H7 (cell line): ENCODE measurements around the gene GP1BB. TPM values are rescaled to one million over a fixed set of nuclear protein-coding genes. Genes with fewer than 3 reads are reported as not detected.

ENCODE experiments used
- DNase-seq: peaks from one replicate; pipeline ENCODE4 v3.0.0; 2012
- H3K27me3 ChIP-seq: 2 replicates; pipeline ENCODE4 v1.6.0; 2011; ENCODE audit warnings: mild to moderate bottlenecking, low read length; ENCODE audit not compliant: control insufficient read depth, insufficient read depth
- H3K36me3 ChIP-seq: replicated peaks from 2 replicates; pipeline ENCODE4 v1.5.1; 2011; ENCODE audit warnings: low read length; ENCODE audit not compliant: control insufficient read depth, insufficient read depth
- H3K4me3 ChIP-seq: 2 replicates; pipeline ENCODE4 v1.5.1; 2011; ENCODE audit warnings: low read depth, mild to moderate bottlenecking, control low read depth, low read length, moderate library complexity; ENCODE audit not compliant: insufficient read depth
- total RNA-seq: library from RNA; depleted of rRNA; stranded (reverse); fragments of >200 nt; shearing (Covaris generic); gene quantifications from 2 replicates; pipeline ENCODE4 v1.2.3, GENCODE V29; 2014

Gene GP1BB
- total RNA-seq, 1 experiment from 2014 or later, result 3.7 TPM

- peak overlapping the region; percentile 23 for H3K4me3 ChIP-seq
- H3K36me3 ChIP-seq, result no peaks in the 10 kb centered on the region
- H3K27me3 ChIP-seq, result peaks cover 77% of the 10 kb centered on the region
- peak; percentile 88 for DNase-seq
These were observed 32.5 kb downstream of the GP1BB start for GRCh38 chr22:19755722-19756287.

DNA sequence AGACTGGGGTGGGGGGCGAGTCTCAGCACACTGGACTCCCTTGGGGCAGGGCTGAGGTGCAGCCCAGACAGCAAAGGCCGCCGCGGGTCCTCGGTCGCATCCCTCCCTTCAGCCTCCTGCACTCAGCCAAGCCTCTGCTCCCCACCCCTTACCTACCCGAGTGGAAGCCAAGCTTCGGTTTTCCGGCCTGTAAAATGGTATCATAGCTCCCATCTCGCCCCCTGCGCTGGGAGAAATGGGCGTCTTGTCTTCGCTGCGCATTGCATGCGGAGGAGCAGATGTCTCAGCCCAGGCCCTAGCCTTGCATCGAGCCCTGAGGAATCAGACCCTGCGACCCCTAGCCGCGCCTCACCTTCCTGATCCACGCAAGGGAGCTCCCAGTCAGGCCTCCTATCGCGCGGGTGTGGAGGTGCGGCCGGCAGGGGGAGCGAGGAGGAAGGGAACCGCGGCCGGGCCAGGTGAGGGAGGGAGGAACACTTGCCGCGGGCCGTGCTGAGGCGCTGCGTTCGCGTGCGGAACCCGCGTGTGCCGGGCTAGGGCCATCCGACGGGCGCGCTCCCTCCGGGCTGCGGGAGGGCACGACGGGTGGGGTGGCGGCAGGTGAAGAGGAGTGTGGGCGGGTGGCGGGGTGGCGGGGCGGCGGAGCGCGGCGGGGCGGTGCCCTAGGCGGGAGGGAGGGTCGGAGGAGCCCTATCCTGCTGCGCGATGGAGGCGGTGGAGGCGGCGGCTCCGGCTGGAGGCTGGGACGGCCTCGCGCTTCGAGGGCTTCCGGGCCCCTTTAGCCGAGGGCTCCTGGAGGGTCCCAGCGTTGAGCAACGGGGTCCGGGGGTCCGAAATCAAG lies 33.2 kb downstream of the GP1BB start:
- Histone ChIP-seq H3K4me3 (peak overlapping the region; percentile 28), H3K36me3 (no peaks in the 10 kb centered on the region), H3K27me3 (peaks cover 83% of the 10 kb centered on the region)
- peak; percentile 94 for DNase-seq

GRCh38 chr22:19757140-19757984 lies 34.0 kb downstream of the GP1BB start:
- H3K27me3 ChIP-seq, result peaks cover 92% of the 10 kb centered on the region
- H3K36me3 ChIP-seq, result no peaks in the 10 kb centered on the region
- peak overlapping the region; percentile 28 for H3K4me3 ChIP-seq
- DNase-seq, result peak; percentile 90

DNA sequence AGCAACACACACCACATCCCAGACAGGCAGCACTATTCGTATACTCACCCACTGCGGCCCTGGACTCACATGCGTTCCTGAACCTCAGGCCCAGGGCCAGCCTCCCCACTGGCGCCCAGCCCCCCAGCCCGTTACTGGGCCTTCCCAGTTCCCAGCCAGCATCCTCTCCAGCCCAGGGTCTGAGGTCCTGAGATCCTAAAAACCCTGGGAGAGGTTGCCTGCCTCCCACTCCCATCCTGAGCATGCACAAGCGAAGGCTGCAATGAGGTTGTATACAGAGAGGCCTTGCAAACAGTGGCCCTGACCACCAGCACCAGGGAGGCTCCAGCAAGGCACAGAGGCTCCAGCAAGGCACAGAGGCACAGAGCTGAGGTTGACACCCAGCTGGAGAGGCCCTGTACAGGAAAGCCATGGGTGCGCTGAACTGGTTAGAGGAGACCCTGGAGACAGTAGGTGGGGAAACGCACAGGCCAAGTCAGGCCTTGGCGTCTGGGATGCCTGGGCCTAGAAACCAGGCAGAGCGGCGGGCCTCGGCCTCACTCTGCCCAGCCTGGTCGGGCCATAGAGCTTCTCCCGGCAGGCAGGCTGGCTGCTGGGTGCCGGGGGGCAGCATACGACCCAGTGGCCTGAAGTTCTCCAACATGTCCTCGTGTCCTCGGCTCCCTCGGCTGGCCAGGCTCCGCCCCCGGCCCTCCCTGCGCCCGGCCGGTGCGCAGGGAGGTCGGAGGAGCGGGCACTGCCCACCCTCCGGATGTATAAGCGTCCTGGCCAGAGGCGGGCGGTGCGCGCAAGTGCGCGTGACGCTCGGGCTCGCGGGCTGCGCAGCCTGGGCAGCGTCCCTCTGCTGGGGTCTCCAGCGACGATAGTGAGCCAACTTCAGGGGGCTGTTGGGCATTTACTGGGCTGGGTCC lies 34.9 kb downstream of the GP1BB start:
- H3K27me3 ChIP-seq, result peaks cover 96% of the 10 kb centered on the region
- DNase-seq, result peak; percentile 83
- no peak overlapping the region for H3K4me3 ChIP-seq
- no peaks in the 10 kb centered on the region for H3K36me3 ChIP-seq

DNA sequence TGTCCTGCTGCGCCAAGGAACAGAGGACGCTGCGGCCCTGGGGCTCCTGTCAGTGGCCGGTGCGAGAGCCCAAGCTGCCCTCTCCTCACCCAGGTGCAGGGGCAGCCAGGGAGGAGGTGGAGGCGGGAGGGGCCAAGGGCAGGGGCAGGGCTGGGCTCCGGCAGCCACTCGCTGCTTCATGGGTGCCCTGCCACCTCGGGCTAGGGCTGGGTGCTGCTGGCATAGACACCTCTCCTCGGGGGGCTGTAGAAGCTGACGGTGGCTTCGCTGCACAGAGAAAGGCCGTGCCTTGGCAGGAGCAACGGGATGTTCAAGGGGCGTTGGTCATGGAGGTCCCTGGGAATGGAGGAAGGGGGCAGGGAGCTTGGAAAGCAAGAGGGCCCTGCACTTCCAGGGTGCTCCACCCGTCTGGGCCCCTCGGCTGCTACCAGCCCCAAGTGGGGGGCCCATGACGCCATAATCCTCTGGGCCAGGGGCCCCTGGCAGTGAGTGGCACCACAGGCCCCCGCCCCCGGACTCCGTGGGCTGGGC lies 35.6 kb downstream of the GP1BB start:
- Histone ChIP-seq H3K4me3 (no peak overlapping the region), H3K27me3 (peaks cover 96% of the 10 kb centered on the region), H3K36me3 (no peaks in the 10 kb centered on the region)
- peak; percentile 83 for DNase-seq

- DNase-seq, result peak; percentile 83
- Histone ChIP-seq H3K36me3 (no peaks in the 10 kb centered on the region), H3K4me3 (no peak overlapping the region), H3K27me3 (peaks cover 96% of the 10 kb centered on the region)
These were observed 36.2 kb downstream of the GP1BB start for GRCh38 chr22:19759427-19760057.

GRCh38 chr22:19760058-19760950 lies 37.0 kb downstream of the GP1BB start, which contains the start of gene TBX1:
TBX1 (plus strand) TSS chr22:19760778; CDS start chr22:19760844, 66 bp downstream.
- no peaks in the 10 kb centered on the region for H3K36me3 ChIP-seq
- peak; percentile 89 for DNase-seq
- H3K27me3 ChIP-seq, result peaks cover 96% of the 10 kb centered on the region
- peak within 1 kb of the TSS; percentile 42 for H3K4me3 ChIP-seq

- peaks cover 95% of the 10 kb centered on the region for H3K27me3 ChIP-seq
These were observed 37.8 kb downstream of the GP1BB start for GRCh38 chr22:19760951-19761724.

GRCh38 chr22:19761725-19762567 lies 38.6 kb downstream of the GP1BB start:
- Histone ChIP-seq H3K27me3 (peaks cover 95% of the 10 kb centered on the region), H3K4me3 (peak overlapping the region; percentile 28; the same call in 1 of the 2 replicates), H3K36me3 (no peaks in the 10 kb centered on the region)
- DNase-seq, result peak; percentile 82

More at GRCh38 chr22:19760951-19761724, 37.8 kb downstream of the GP1BB start:
- peak overlapping the region; percentile 42 for H3K4me3 ChIP-seq
- peak; percentile 89 for DNase-seq
- H3K36me3 ChIP-seq, result no peaks in the 10 kb centered on the region

DNA sequence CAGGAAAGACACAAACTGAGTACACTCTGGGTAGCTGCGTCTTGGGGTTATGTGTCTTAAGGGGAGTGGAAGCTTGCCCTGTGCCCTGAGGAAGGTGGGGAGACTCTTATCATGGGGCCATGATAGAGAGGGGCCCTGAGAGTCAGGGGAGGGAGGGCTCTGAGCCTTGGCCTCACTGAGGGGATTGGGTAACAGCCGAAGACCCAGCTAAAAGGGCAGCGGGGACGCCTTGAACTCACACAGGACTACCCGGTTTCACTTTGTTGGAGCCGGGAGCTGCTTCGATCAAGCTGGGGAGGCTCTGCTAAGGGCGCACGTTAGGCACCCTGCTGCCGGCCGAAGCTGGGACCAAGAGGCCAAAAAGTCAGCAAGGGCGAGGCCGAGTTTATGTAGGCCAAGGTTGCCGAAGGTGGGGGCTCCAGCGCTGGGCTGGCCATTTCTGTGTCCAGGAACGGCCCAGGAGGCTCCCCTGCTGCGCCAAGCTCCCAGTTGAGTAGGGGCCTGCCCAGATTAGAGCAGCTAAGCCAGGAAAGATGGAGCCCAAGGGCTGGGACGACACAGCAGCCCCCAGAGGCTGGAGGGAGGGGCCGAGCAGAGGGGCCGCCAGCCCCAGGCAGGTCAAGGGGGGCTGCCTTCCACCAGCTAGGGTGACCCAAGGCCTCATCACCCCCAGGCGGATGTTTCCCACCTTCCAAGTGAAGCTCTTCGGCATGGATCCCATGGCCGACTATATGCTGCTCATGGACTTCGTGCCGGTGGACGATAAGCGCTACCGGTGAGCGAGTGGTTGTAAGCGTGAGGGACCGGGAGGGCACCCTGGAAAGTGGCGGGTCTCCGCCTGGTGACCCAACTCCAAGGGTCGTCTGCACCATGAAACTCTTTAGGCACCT lies 39.5 kb downstream of the GP1BB start:
- DNase-seq, result no peak
- Histone ChIP-seq H3K27me3 (peaks cover 95% of the 10 kb centered on the region), H3K4me3 (no peak overlapping the region; the same call in 1 of the 2 replicates), H3K36me3 (no peaks in the 10 kb centered on the region)
